NAMALWA (cell line): ENCODE data around the gene SRPX2.

ENCODE experiments used
- DNase-seq: peaks from one replicate; pipeline ENCODE4 v3.0.0-alpha.2; 2015; ENCODE audit warnings: low spot score

SRPX2 gene

DNA sequence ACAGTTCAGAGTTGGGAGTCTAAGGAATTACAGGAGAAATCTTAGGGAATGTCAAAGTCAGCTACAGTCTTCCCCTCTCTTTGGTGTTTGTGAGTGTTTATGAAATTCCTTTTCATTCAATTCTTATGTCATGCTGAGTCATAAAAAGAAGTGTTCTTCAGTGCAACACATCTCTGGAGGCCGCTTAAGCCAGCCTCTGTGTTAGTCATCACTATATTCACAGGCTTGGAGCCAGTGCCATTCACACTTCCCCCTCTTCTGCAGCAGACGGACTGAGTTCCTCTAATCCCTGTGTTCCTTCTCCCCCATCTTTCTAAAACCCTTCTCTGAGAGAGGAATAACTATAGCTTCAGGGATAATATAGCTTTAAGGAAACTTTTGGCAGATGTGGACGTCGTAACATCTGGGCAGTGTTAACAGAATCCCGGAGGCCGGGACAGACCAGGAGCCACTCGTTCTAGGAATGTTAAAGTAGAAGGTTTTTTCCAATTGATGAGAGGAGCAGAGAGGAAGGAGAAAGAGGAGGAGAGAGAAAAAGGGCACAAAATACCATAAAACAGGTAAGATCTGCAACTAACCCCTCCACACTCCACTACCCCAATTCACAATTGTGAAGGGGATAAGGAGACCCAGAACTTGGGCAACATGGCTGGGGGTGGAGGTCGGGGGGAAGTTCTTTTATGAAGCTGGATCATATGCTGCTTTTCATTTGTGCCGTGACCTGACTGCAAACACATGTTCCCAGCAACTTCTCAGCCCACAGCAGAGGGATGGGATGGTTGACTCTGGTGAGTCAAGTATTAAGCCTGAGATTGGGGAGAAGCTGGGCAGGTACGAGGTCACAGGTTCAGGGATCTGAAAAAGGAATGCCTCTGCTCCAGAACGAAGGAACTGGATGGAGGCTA, at the start of gene SRPX2:
Gene SRPX2 (plus strand): TSS at position 244 of the 905 bp plus-strand sequence. CDS start 2,124 bp downstream, outside the sequence.
- DNase-seq: no peak

DNA sequence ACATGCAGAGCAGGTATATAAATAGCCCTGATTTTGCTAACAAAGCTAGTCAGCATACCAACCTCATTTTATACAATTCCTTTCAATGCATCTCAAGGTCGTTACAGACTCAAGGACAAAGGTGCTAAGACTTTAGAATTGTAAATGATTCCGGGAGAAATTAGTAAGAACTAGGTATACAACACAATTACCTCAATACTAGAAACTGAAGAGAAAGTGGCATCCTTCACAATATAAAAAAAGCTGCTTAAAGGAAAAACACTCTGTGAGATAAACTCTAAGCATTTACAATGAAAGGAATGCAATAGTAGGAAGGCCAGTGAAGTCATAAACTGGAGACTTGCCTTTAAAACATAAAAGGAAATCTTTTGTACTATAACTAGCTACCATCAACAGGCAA, 47.4 kb upstream of the SRPX2 start:
- no peak for DNase-seq

DNA sequence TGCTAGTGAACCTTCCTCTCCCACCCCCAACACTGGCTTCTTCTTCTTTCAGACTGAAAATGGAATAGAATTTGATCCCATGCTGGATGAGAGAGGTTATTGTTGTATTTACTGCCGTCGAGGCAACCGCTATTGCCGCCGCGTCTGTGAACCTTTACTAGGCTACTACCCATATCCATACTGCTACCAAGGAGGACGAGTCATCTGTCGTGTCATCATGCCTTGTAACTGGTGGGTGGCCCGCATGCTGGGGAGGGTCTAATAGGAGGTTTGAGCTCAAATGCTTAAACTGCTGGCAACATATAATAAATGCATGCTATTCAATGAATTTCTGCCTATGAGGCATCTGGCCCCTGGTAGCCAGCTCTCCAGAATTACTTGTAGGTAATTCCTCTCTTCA, 44.5 kb upstream of the SRPX2 start:
- DNase-seq: no peak

GRCh38 chrX:100600340-100600739, 43.7 kb upstream of the SRPX2 start:
- DNase-seq: no peak

GRCh38 chrX:100600758-100601157, 43.2 kb upstream of the SRPX2 start:
- no peak for DNase-seq

GRCh38 chrX:100606753-100607152, 37.2 kb upstream of the SRPX2 start:
- DNase-seq: no peak

- DNase-seq: no peak
Measured at GRCh38 chrX:100609591-100609990, 34.4 kb upstream of the SRPX2 start.

GRCh38 chrX:100611951-100612350, 32.0 kb upstream of the SRPX2 start:
- no peak for DNase-seq

DNA sequence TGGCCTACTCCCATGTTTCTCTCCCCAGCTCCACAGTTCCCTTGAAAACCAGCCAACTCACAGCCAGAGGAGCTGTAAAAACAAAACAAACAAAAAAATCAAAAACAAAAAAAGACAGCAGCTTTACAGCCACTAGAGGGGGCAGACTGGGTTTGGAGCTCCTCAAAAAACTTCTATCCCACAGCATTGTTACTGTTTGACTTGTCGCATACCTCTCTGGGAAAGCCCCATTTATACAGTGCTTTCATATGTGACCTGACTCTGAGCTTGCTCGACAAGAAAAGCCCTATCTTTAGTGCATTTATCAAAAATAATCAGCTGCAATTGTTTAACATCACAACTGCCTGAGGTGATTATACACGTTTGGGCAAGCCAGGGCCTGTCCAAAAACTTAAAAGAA, 29.0 kb upstream of the SRPX2 start:
- peak; percentile 24 for DNase-seq

DNA sequence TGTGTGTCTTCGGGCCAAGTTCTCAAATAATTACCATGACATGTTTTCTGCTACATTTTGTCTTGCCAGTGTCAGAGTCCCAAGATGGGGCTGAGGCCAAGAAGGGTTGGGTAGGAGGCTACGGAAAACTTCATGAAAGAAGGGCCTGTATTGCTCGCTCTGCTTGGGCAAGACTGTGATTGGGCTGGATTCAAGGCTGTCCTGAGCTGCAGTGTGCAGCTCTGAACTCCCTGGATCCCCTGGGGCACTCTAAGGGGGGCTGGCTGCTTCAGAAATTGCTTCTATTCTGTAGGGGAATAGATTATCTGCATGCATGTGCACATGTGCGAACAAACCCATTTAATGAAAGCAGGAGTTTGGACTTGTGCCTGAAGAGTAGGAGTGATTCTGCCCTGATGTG, 21.0 kb upstream of the SRPX2 start:
- no peak for DNase-seq

GRCh38 chrX:100625985-100626491, 18.0 kb upstream of the SRPX2 start:
- DNase-seq: peak; percentile 9

GRCh38 chrX:100635040-100635439, 9.0 kb upstream of the SRPX2 start:
- no peak for DNase-seq

DNA sequence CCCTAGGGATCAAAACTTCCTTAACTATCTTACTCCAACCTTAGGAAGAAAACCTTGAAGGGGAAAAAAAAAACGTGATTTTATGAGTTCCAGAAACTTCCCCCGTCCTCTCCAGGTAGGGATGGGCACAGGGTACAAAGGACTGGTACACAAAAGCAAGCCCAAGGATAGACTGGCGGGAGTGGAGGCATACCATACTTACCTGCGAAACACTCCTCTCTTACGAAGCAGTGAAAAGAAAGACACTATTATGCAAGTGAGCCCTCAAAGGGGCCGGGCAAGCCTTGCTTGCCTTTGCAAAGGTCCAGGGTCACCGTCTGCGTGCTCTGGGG, 8.0 kb upstream of the SRPX2 start:
- DNase-seq: no peak

DNA sequence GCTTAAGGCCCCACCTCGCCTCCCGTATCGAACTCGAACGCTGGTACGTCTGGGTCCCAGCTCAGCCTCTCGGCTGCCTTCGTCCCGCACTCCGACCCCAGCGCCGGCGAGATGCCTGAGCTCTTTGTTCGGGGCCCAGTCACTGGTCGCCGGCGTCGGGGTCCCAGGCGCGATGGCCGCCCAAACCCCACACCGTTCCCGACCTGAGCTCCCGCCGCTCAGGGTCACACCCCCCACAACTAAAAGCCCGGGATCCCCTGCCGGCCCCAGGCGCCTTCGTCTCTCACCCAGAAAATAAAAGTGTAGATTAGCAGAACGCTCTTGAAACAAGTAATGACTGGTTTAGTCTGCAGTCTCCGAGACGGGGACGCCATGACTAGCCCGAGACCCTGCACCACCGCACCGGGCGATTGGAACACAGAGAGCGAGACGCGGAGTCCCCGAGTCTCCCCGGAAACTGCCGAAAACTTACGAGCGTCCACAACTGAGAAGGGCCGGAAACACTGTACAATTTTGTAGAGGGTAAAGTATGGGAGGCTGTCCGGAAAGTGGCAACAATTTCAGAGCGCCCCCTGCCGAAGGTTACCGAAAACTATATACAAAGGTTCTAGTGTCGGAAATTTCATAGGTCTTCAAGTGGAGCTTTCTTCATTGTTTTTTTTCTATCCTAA, 7.5 kb upstream of the SRPX2 start, which contains the start of gene TSPAN6:
Gene TSPAN6 (minus strand): TSS at position 486 of the 671 bp plus-strand sequence. CDS start 112 bp downstream, at position 374.
- no peak for DNase-seq

DNA sequence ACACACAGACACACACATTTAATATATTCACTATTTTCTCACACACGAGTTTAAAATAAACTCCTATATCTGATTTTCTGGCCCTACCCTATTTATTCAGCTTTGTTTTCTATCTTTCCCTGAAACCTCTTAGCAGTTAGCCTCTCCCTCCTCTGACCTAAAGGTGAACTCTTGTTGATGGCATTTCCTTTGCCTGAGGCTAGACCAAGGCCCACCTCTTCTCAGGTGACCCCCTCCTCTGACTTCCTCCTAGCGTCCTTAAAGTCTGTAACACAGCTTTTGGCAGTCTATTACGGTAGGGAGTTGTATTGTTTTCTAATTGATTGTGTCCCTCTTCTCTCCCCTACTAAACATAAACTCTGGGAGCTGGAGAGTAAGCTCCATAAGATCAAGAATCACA, 1.7 kb upstream of the SRPX2 start:
- no peak for DNase-seq

DNA sequence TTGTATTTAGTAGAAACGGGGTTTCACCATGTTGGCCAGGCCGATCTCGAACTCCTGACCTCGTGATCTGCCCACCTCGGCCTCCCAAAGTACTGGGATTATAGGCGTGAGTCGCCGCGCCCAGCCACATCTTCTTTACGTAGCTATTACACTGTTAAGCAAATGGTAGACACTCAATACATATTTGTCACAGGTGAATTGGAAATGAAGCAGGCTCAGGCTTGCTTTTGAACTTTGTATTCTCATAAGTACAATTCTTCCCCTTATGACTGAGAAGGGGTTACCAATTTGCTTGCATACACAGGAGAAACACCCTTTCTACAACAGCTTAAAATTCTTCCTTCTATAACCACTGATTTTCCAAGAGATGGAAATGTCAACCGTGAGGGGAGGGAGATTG, 787 bp upstream of the SRPX2 start:
- no peak for DNase-seq

GRCh38 chrX:100645106-100645505, 1.1 kb downstream of the SRPX2 start:
- DNase-seq: no peak

- DNase-seq: no peak
Measured at GRCh38 chrX:100647095-100647494, 3.1 kb downstream of the SRPX2 start.

GRCh38 chrX:100647739-100648138, 3.7 kb downstream of the SRPX2 start:
- DNase-seq: no peak

- DNase-seq: no peak
Measured at GRCh38 chrX:100648458-100649417, 4.7 kb downstream of the SRPX2 start.

GRCh38 chrX:100649550-100650356, 5.8 kb downstream of the SRPX2 start:
- no peak for DNase-seq
